NCI-H1694 (cell line): Measurements from ENCODE around the gene OR6C68.
"Not testable (repeated sequence)": the region's sequence is repeated elsewhere in the genome, so short reads cannot be mapped to it uniquely, and the experiment has no call there.

Experiments
- DNase-seq: peaks from one replicate; lab custom pipeline; 2025; lab: John Stamatoyannopoulos, UW

The OR6C68 gene

GRCh38 chr12:55492078-55492477, at the start of gene OR6C68:
TSS of gene OR6C68 (plus strand) at chr12:55492378. CDS start at chr12:55492378, 0 bp downstream.
- DNase-seq = no peak

GRCh38 chr12:55443776-55444175, 48.4 kb upstream of the OR6C68 start, which contains the start of gene OR6C2:
TSS of gene OR6C2 (plus strand) at chr12:55444076. CDS start at chr12:55452214, 8,138 bp downstream.
- DNase-seq = no peak

GRCh38 chr12:55445357-55445756, 46.8 kb upstream of the OR6C68 start:
- DNase-seq = no peak

- no peak for DNase-seq
These were observed 45.9 kb upstream of the OR6C68 start for GRCh38 chr12:55446326-55446725.

DNA sequence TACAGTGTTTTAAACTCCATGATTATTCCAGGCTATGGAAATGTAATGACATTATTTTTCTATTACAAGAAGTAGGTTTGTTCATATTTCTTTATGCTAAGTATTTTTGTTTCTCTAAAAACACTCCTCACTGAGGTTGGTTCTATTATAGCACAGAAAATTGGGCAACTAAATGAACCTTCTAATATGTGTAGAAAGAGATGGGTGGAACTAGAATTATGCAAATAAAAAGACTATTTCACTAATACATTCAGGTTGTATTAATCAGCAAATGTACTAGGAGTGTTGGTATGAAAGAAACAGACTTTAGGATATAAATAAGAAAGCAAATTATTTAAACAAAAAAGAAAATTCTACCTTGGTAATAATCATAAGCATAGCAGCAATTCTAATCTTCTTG, 43.4 kb upstream of the OR6C68 start:
- DNase-seq = no peak

GRCh38 chr12:55464926-55465325, 27.3 kb upstream of the OR6C68 start:
- DNase-seq = not testable (repeated sequence)

GRCh38 chr12:55467836-55468235, 24.3 kb upstream of the OR6C68 start:
- DNase-seq = no peak

DNA sequence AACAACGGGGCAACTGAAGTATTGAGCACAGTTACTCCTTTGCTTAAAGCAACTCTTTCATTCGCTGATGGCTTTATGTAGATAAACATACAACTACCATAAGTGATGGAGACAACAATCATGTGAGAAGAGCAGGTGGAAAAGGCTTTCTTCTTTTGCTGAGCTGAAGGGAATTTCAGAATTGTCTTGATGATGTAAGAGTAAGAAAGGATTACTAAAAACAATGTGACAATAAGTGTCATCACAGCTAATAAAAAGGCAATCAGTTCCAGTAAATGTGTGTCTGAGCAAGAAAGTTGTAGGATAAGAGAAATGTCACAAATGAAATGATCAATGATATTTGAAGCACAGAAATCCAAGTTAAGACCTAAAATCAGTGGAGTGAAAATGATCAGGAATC, 22.9 kb upstream of the OR6C68 start:
- no peak for DNase-seq

GRCh38 chr12:55470088-55470829, 21.9 kb upstream of the OR6C68 start, which contains the start of gene OR6C70:
TSS of gene OR6C70 (minus strand) at chr12:55470138. CDS start at chr12:55470138, 0 bp downstream.
- DNase-seq = no peak

DNA sequence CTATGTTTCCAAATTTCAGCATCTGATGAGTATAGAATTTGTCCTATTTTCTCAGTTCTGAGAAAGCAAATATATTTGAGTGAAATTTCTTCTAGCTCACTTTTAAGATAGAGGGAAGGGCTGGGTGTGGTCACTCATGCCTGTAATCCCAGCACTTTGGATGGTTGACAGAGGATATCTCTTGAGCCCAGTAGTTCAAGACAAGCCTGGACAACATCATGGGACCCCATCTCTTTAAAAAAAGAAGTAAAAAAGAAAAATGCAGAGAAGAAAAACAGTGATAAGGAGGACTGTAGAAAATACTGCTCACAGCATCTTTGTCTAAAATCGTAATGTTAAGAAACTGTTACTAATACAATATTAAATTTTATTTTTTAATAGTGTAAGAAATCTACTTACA, 19.9 kb upstream of the OR6C68 start:
- no peak for DNase-seq

DNA sequence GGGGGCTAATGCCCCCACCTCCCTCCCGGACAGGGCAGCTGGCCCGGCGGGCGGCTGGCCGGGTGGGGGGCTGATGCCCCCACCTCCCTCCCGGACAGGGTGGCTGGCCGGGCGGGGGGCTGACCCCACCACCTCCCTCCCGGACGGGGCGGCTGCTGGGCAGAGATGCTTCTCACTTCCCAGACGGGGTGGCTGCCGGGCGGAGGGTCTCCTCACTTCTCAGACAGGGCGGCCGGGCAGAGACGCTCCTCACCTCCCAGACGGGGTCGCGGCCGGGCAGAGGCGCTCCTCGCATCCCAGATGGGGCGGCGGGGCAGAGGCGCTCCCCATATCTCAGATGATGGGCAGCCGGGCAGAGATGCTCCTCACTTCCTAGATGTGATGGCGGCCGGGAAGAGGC, 13.0 kb upstream of the OR6C68 start:
- DNase-seq = not testable (repeated sequence)

DNA sequence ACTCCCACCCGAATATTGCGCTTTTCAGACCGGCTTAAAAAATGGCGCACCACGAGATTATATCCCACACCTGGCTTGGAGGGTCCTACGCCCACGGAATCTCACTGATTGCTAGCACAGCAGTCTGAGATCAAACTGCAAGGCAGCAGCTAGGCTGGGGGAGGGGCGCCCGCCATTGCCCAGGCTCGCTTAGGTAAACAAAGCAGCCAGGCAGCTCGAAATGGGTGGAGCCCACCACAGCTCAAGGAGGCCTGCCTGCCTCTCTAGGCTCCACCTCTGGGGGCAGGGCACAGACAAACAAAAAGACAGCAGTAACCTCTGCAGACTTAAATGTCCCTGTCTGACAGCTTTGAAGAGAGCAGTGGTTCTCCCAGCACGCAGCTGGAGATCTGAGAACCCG, 7.9 kb upstream of the OR6C68 start:
- DNase-seq = not testable (repeated sequence)

- DNase-seq = no peak
These were observed 3.3 kb downstream of the OR6C68 start for GRCh38 chr12:55495490-55495889.

DNA sequence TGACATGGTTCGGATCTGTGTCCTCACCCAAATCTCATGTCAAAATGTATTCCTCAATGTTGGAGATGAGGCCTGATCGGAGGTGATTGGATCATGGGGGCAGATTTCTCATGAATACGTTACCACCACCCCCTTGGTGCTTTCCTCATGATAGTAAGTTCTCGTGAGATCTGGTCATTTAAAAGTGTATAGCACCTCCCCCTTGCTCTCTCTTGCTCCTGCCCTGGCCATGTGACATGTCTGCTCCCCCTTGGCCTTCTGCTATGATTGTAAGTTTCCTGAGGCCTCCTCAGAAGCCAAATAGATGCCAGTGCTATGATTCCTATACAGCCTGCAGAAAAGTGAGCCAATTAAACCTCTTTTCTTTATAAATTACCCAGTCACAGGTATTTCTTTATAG, 7.1 kb downstream of the OR6C68 start:
- DNase-seq = no peak

GRCh38 chr12:55499810-55500252, 7.7 kb downstream of the OR6C68 start:
- no peak for DNase-seq

- DNase-seq = no peak
These were observed 9.4 kb downstream of the OR6C68 start for GRCh38 chr12:55501601-55502000.

GRCh38 chr12:55515696-55516095, 23.5 kb downstream of the OR6C68 start:
- DNase-seq = no peak

DNA sequence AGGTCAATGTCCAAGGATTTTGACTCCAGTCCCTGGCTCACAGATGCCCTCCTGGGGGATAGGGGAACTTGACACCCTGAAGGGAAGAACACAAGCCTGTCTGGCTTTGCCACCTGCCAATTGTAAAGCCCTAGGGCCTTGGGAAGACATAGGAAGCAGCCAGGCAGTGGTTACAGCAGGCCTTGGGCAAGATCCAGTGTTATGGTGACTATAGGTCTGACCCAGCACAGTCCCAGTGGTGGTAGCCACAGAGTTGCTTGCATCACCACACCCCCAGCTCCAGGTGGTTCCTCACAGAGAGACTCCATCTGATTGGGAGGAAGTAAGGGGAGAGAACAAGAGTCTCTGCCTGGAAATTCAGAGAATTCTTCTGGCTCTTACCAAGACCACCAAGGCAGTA, 24.2 kb downstream of the OR6C68 start:
- no peak for DNase-seq
